Prostate gland (tissue), 2 donors: ENCODE data around the gene HAPLN3. TPM values are rescaled to one million over a fixed set of nuclear protein-coding genes. Genes with fewer than 3 reads are reported as not detected.
A peak's percentile ranks its signal among the peaks of the same experiment; 100 is the strongest.

Experiments used
- DNase-seq: peaks from one replicate; pipeline ENCODE4 v3.0.0-alpha.2; 2019; ENCODE audit warnings: low spot score
- H3K27ac ChIP-seq, 2 donors: fragments of 200-600 bp; sonication (generic); 2 replicates each; pipeline ENCODE4 v1.5.1; 2017 to 2019
- H3K27me3 ChIP-seq: fragments of 200-600 bp; sonication (generic); replicated peaks from 2 replicates; pipeline ENCODE4 v1.5.1; 2019; ENCODE audit not compliant: insufficient read depth
- H3K36me3 ChIP-seq, 2 donors: fragments of 200-600 bp; sonication (generic); 1 replicate in 1 of 2; 2 replicates in 1 of 2; pipeline versions ENCODE4 v1.5.1 to v1.8.1; 2017 to 2019
- H3K4me1 ChIP-seq: fragments of 200-600 bp; sonication (generic); replicated peaks from 2 replicates; pipeline ENCODE4 v1.5.1; 2019
- H3K4me3 ChIP-seq, 2 donors: fragments of 200-600 bp; sonication (generic); 2 replicates each; pipeline ENCODE4 v1.5.1; 2017 to 2019
- H3K9me3 ChIP-seq: fragments of 200-600 bp; sonication (generic); 2 replicates; pipeline ENCODE4 v1.5.1; 2017
- CTCF ChIP-seq, 4 experiments: fragments of 200-600 bp in 2 of 4; fragments of 450-650 bp in 2 of 4; sonication (generic) in 2 of 4; IDR thresholded peaks; 1 replicate in 3 of 4; 2 replicates in 1 of 4; pipeline ENCODE4 v1.5.1; 2016 to 2019; ENCODE audit warnings: antibody characterized with exemption in 4 of 4, mild to moderate bottlenecking in 2 of 4, moderate library complexity in 2 of 4
- POLR2A ChIP-seq: fragments of 450-650 bp; IDR thresholded peaks from one replicate; pipeline ENCODE4 v1.6.1; 2016; ENCODE audit warnings: antibody characterized with exemption, mild to moderate bottlenecking
- POLR2AphosphoS5 ChIP-seq: sonication (generic); formaldehyde crosslinking; IDR thresholded peaks from one replicate; pipeline ENCODE4 v1.6.1; 2017; ENCODE audit warnings: antibody characterized with exemption
- WGBS: methylation state at CpG from one replicate; pipeline ENCODE4 v1.1.5; 2018; 5-methylcytosine and 5-hydroxymethylcytosine counted together
- intact Hi-C: fragments of 100-400 bp; cut with DNase I; formaldehyde crosslinking; loops from one replicate; pipeline ENCODE4 v1.14.2; 2022
- total RNA-seq, 2 donors: library from RNA; depleted of rRNA; stranded (reverse); fragments of >200 nt; gene quantifications; one replicate each; pipeline ENCODE4 v1.1.0, GENCODE V29; 2016

The HAPLN3 gene
- total RNA-seq, 2 donors from 2014 or later, result 2.7 to 5.6 TPM

DNA sequence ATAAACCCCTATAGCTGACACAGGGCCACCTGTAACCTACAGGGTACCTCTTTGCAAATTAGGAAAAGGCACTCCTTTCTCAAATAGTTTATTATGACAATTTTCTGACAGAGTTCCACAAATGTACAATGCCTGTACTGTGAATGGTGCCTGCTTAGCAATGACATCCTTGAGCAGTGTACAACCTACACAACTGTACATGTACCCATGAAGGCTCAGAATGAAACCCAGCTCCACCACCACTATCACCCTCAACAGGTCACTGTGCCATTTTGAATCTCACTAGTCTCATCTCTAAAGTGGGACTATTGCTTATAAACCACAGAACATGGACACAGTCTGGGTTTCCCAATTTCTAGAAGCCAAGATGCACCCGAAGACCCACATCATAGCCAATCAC lies 10.8 kb upstream of the HAPLN3 start:
- no peaks in the 10 kb centered on the region for H3K36me3 ChIP-seq
- WGBS, result 100% methylated on average over 1 of the region's 1 CpG
- H3K27ac ChIP-seq, result no peak overlapping the region
- no peaks in the 10 kb centered on the region for H3K9me3 ChIP-seq
- no peaks in the 10 kb centered on the region for H3K4me1 ChIP-seq
- intact Hi-C loops, result loop anchor here (5.0 kb wide), 1 partner anchor 111 kb away; no protein-coding TSS in a partner anchor
- no peak overlapping the region for H3K4me3 ChIP-seq
- DNase-seq, result no peak
- TF ChIP-seq POLR2A (no peak), CTCF (IDR thresholded peaks at IDR 0.05) (no peak), POLR2AphosphoS5 (no peak)
- no peaks in the 10 kb centered on the region for H3K27me3 ChIP-seq

- intact Hi-C loops, result loop anchor here (2.0 to 5.0 kb wide), 2 partner anchors 112 to 271 kb away; no protein-coding TSS in a partner anchor
- H3K36me3 ChIP-seq, result no peaks in the 10 kb centered on the region
- H3K27ac ChIP-seq, result peak overlapping the region in 1 of 2 donors; percentile 10
- no peaks in the 10 kb centered on the region for H3K4me1 ChIP-seq
- no peak overlapping the region for H3K4me3 ChIP-seq
- no peaks in the 10 kb centered on the region for H3K9me3 ChIP-seq
- H3K27me3 ChIP-seq, result no peaks in the 10 kb centered on the region
- TF ChIP-seq POLR2A, result no peak
- no peak for TF ChIP-seq POLR2AphosphoS5
- no peak for TF ChIP-seq CTCF (IDR thresholded peaks at IDR 0.05)
- 85% methylated on average over 11 of the region's 11 CpGs for WGBS
- DNase-seq, result no peak
Measured at GRCh38 chr15:88905576-88905975, 10.2 kb upstream of the HAPLN3 start.

DNA sequence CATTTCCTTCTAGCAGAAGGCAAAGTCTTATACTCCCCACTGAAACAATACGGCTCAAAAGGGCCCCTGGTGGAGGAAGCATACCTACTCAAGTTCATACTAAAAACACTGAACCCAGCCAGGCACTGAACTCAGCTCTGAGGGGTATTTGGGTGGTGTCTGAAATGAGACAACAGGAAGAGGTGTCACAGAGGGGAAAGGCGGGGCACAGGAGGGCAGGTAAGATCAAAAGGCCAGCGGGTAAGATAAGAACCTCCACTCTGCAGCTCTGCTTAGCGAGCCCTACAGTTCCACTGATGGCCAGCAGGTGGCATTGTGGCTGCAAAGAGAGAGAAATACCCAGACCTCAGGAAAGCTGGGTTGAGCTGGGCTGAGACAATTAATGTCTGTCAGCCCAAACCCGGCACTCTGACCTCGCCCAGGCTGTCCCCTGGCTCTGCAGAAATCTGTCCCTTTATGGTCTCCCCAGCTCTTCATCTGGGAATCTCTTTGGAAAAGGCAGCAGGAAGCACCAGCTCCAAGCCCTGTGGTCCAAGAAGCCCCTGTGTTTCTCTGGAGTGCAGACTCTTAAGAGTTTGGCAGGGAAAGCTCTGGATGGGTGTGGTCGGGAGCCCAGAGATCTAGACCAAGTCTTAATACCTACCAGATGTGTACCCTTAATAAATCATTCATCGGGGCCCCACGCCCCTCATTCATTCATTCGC lies 9.4 kb upstream of the HAPLN3 start:
- intact Hi-C loops, result loop anchor here (2.0 to 5.0 kb wide), 2 partner anchors 113 to 272 kb away; no protein-coding TSS in a partner anchor
- no peaks in the 10 kb centered on the region for H3K27me3 ChIP-seq
- no peaks in the 10 kb centered on the region for H3K9me3 ChIP-seq
- peak; percentile 74 for DNase-seq
- 11% methylated on average over 10 of the region's 10 CpGs for WGBS
- H3K27ac ChIP-seq, result peak overlapping the region in 1 of 2 donors; percentile 10
- H3K4me3 ChIP-seq, result no peak overlapping the region
- peak; percentile 90 to 98 (median 95) for TF ChIP-seq CTCF (IDR thresholded peaks at IDR 0.05)
- TF ChIP-seq POLR2A, result no peak
- TF ChIP-seq POLR2AphosphoS5, result peak; percentile 31
- no peaks in the 10 kb centered on the region for H3K4me1 ChIP-seq
- no peaks in the 10 kb centered on the region for H3K36me3 ChIP-seq

DNA sequence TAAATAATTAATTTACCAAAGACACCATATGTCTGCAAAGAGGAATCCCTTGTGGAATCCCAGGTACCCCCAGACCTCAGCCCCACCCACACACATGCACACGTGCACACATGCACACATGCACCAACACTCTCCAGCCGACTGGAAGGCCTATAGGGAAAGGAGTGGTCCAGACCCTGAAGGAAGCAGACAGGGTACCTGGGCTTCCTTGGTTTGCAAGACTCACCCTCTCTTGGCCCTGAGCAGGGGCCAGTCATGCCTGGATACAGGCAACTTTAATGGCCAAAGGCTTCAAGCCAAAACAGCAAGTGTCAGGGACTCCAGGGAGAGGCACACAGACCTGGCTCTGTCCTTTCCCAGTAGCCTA lies 8.9 kb upstream of the HAPLN3 start:
- Histone ChIP-seq H3K4me3 (no peak overlapping the region), H3K4me1 (no peaks in the 10 kb centered on the region), H3K27ac (no peak overlapping the region), H3K9me3 (no peaks in the 10 kb centered on the region), H3K27me3 (no peaks in the 10 kb centered on the region), H3K36me3 (no peaks in the 10 kb centered on the region)
- DNase-seq, result no peak
- TF ChIP-seq POLR2A (no peak), POLR2AphosphoS5 (no peak), CTCF (IDR thresholded peaks at IDR 0.05) (no peak)
- intact Hi-C loops, result loop anchor here (2.0 kb wide), 1 partner anchor 273 kb away; no protein-coding TSS in a partner anchor
- 73% methylated on average over 2 of the region's 2 CpGs for WGBS

DNA sequence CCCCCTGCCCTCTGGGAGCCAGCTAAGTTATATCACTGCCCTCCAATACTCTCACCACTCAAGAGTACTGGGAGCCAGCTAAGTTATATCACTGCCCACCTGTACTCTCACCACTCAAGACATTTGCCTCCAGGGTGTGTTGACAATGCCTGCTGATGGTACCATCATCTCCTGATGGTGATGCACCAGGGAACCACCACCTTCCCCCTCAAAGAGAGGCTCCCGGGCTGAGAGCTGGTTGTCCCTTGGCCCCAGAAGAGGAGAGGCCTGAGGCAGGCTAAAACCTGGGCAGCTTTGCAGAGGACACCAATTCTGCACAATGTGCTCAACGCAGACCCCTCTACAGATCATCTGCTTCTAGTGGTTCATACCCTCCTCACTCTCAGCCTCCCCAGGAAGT lies 7.5 kb upstream of the HAPLN3 start:
- intact Hi-C loops, result no loop called here
- Histone ChIP-seq H3K9me3 (no peaks in the 10 kb centered on the region), H3K4me3 (no peak overlapping the region), H3K27me3 (no peaks in the 10 kb centered on the region), H3K36me3 (no peaks in the 10 kb centered on the region), H3K27ac (no peak overlapping the region), H3K4me1 (no peaks in the 10 kb centered on the region)
- DNase-seq, result no peak
- WGBS, result 83% methylated on average over 2 of the region's 2 CpGs
- TF ChIP-seq POLR2AphosphoS5, result no peak
- TF ChIP-seq CTCF (IDR thresholded peaks at IDR 0.05), result no peak
- TF ChIP-seq POLR2A, result no peak
